Forelimb muscle (tissue), 1 donor: Measurements from ENCODE around the gene ZSWIM3. TPM values are rescaled to one million over a fixed set of nuclear protein-coding genes. Genes with fewer than 3 reads are reported as not detected.

ENCODE experiments used
- DNase-seq: peaks from one replicate; pipeline ENCODE4 v3.0.0-alpha.2; 2013; ENCODE audit warnings: low read depth
- polyA plus RNA-seq: library from polyadenylated mRNA; unstranded; fragments of 120-200 nt; gene quantifications from one replicate; pipeline ENCODE4 v1.2.1, GENCODE V29; 2013; ENCODE audit not compliant: insufficient read length

ZSWIM3 gene
- polyA plus RNA-seq, 1 donor, result 3.4 TPM

DNA sequence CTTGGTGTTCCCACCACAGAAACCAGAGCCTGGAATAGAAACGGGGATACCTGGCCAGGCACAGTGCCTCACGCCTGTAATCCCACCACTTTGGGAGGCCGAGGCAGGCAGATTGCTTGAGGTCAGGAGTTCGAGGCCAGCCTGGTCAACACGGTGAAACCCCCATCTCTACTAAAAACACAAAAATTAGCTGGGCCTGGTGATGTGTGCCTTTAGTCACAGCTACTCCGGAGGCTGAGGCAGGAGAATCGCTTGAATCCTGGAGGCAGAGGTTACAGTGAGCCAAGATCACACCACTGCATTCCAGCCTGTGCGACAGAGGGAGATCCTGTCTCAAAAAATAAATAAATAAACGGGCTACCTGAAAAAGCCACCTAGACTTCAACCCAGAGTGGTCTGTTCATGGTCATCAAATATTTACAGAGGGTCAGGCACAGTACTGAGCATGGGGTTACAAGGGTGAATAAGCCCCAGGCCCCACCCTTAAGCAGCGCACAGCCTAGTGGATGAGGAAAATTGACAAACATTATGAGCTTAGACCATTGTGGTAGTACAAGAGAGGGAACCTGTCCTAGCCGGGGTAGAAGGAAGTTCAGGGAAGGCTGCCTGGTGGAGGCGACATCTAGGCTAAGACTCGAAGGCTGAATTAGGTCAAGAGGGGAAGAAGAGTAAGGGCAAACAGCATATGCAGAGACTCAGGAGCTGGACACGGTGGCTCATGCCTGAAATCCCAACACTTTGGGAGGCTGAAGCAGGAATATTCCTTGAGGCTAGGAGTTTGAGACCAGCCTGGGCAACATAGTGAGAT is 69.9 kb downstream of the ZSWIM3 start:
- no peak for DNase-seq

Other genes with a start within 250 kb of the ZSWIM3 start
- not detected for gene WFDC10A, start 227.9 kb upstream of the ZSWIM3 start, polyA plus RNA-seq
- not detected for gene WFDC9, start 226.3 kb upstream of the ZSWIM3 start, polyA plus RNA-seq
- gene WFDC11, start 187.4 kb upstream of the ZSWIM3 start, polyA plus RNA-seq, result not detected
- gene WFDC13, start 155.6 kb upstream of the ZSWIM3 start, polyA plus RNA-seq, result not detected
- gene WFDC10B, start 152.6 kb upstream of the ZSWIM3 start, polyA plus RNA-seq, result not detected
- not detected for gene SPINT4, start 135.3 kb upstream of the ZSWIM3 start, polyA plus RNA-seq
- 1.4 TPM for gene WFDC3, start 65.7 kb upstream of the ZSWIM3 start, polyA plus RNA-seq
- gene DNTTIP1, start 65.7 kb upstream of the ZSWIM3 start, polyA plus RNA-seq, result 58.8 TPM
- 27.1 TPM for gene UBE2C, start 45.0 kb upstream of the ZSWIM3 start, polyA plus RNA-seq
- 8,101 TPM for gene TNNC2, start 30.3 kb upstream of the ZSWIM3 start, polyA plus RNA-seq
- 24.3 TPM for gene SNX21, start 23.8 kb upstream of the ZSWIM3 start, polyA plus RNA-seq
- gene ACOT8, start 222 bp upstream of the ZSWIM3 start, polyA plus RNA-seq, result 23.4 TPM
- gene ZSWIM1, start 23.6 kb downstream of the ZSWIM3 start, polyA plus RNA-seq, result 11.5 TPM
- gene SPATA25, start 30.0 kb downstream of the ZSWIM3 start, polyA plus RNA-seq, result 10.3 TPM
- 20.1 TPM for gene NEURL2, start 33.6 kb downstream of the ZSWIM3 start, polyA plus RNA-seq
- 63.9 TPM for gene CTSA, start 33.7 kb downstream of the ZSWIM3 start, polyA plus RNA-seq
- 15.3 TPM for gene PLTP, start 54.5 kb downstream of the ZSWIM3 start, polyA plus RNA-seq
- gene PCIF1, start 77.1 kb downstream of the ZSWIM3 start, polyA plus RNA-seq, result 22.3 TPM
- gene ZNF335, start 114.6 kb downstream of the ZSWIM3 start, polyA plus RNA-seq, result 11.4 TPM
- gene MMP9, start 151.3 kb downstream of the ZSWIM3 start, polyA plus RNA-seq, result 0.44 TPM
- gene SLC12A5, start 171.6 kb downstream of the ZSWIM3 start, polyA plus RNA-seq, result 0.52 TPM
- gene NCOA5, start 232.3 kb downstream of the ZSWIM3 start, polyA plus RNA-seq, result 29.0 TPM